GM12878 (cell line): ENCODE results near the gene TRIM72. TPM values are rescaled to one million over a fixed set of nuclear protein-coding genes. Genes with fewer than 3 reads are reported as not detected.
A peak's percentile ranks its signal among the peaks of the same experiment; 100 is the strongest.

Experiments used
- ATAC-seq: fragments of 200-7000 bp; cut with Tn5 transposase; 3 replicates; pipeline ENCODE4 v1.9.1; 2020; ENCODE audit warnings: mild to moderate bottlenecking, moderate library complexity
- BruUV-seq: library from RNA; stranded (reverse); fragments of 400-500 nt; replicated peaks from 2 replicates; lab custom pipeline; 2021; lab: Mats Ljungman, UMichigan
- CTCF ChIA-PET: fragments of 300-600 bp; sonication (Branson Sonifier 250); formaldehyde crosslinking; extraction: SDS; loops from one replicate; lab custom pipeline; 2021; ENCODE audit warnings: inconsistent platforms; lab: Yijun Ruan, JAX
- POLR2A ChIA-PET: fragments of 350-600 bp; formaldehyde crosslinking; extraction: SDS; loops from one replicate; lab custom pipeline; 2021; ENCODE audit warnings: inconsistent platforms; lab: Charles Lee
- RAD21 ChIA-PET: fragments of 300-600 bp; sonication (Branson Sonifier 250); formaldehyde crosslinking; loops from one replicate; lab custom pipeline; 2023; ENCODE audit warnings: antibody characterized with exemption; ENCODE audit not compliant: unreplicated experiment; lab: Charles Lee
- SMC1A ChIA-PET: fragments of 300-600 bp; sonication (Branson Sonifier 250); formaldehyde crosslinking; loops from one replicate; lab custom pipeline; 2023; ENCODE audit not compliant: unreplicated experiment, uncharacterized antibody; lab: Charles Lee
- DNase-seq: peaks from one replicate; pipeline ENCODE4 v3.0.0-alpha.2; 2011; ENCODE audit warnings: low read depth, low spot score
- FAIRE-seq: peaks from 3 replicates; lab custom pipeline; 2011; peaks lifted over from hg19 to GRCh38; lab: Jason Lieb, UNC
- H2AFZ ChIP-seq: 2 replicates; pipeline ENCODE4 v1.6.0; 2011; ENCODE audit warnings: low read depth, low read length, control low read depth; ENCODE audit not compliant: control insufficient read depth
- H3K27ac ChIP-seq: 2 replicates; pipeline ENCODE4 v1.5.1; 2011; ENCODE audit warnings: control low read depth; ENCODE audit not compliant: control insufficient read depth, insufficient read depth
- H3K27me3 ChIP-seq, 2 experiments: replicated peaks in 1 of 2; 2 replicates each; pipeline versions ENCODE4 v1.6.0 to v1.6.1; 2011; ENCODE audit warnings: low read length in 1 of 2; ENCODE audit not compliant: control insufficient read depth in 2 of 2, insufficient read depth in 2 of 2
- H3K36me3 ChIP-seq, 2 experiments: 2 replicates each; pipeline ENCODE4 v1.5.1; 2011; ENCODE audit warnings: low read length in 1 of 2; ENCODE audit not compliant: control insufficient read depth in 2 of 2, insufficient read depth in 2 of 2
- H3K4me1 ChIP-seq: 2 replicates; pipeline ENCODE4 v1.6.1; 2011; ENCODE audit warnings: mild to moderate bottlenecking, low read length, moderate library complexity, mixed read lengths; ENCODE audit not compliant: control insufficient read depth, insufficient read depth
- H3K4me2 ChIP-seq: 2 replicates; pipeline ENCODE4 v1.6.0; 2011; ENCODE audit warnings: control low read depth; ENCODE audit not compliant: control insufficient read depth, insufficient read depth
- H3K4me3 ChIP-seq: fragments of 200-600 bp; sonication (generic); 2 replicates; pipeline ENCODE4 v1.5.1; 2016
- H3K79me2 ChIP-seq: 2 replicates; pipeline ENCODE4 v1.6.0; 2011; ENCODE audit warnings: low read length; ENCODE audit not compliant: control insufficient read depth, insufficient read depth
- H3K9ac ChIP-seq: 2 replicates; pipeline ENCODE4 v1.8.0; 2011; ENCODE audit warnings: low read length, control low read depth, mixed read lengths; ENCODE audit not compliant: control insufficient read depth, insufficient read depth
- H3K9me3 ChIP-seq: replicated peaks from 3 replicates; pipeline ENCODE4 v1.5.1; 2011; ENCODE audit warnings: mild to moderate bottlenecking, low read length; ENCODE audit not compliant: control insufficient read depth, insufficient read depth
- H4K20me1 ChIP-seq: 2 replicates; pipeline ENCODE4 v1.6.0; 2011; ENCODE audit not compliant: control insufficient read depth, insufficient read depth
- BCL11A ChIP-seq: IDR thresholded peaks from 2 replicates; pipeline ENCODE4 v1.6.1; 2011; ENCODE audit warnings: low read depth, low read length
- EZH2 ChIP-seq: IDR thresholded peaks from 2 replicates; pipeline ENCODE4 v1.6.1; 2012; ENCODE audit warnings: low read depth, mild to moderate bottlenecking, control low read depth, inconsistent platforms, low read length, borderline replicate concordance; ENCODE audit not compliant: control insufficient read depth
- FOXK2 ChIP-seq: fragments of 450-650 bp; IDR thresholded peaks from 2 replicates; pipeline ENCODE4 v1.6.1; 2017; ENCODE audit warnings: mild to moderate bottlenecking, moderate library complexity
- HDAC2 ChIP-seq: fragments of 200-600 bp; sonication (generic); IDR thresholded peaks from 2 replicates; pipeline ENCODE4 v1.6.1; 2017
- JUND ChIP-seq: IDR thresholded peaks from 2 replicates; pipeline ENCODE4 v1.6.1; 2012; ENCODE audit warnings: low read depth, mild to moderate bottlenecking, low read length, improper control_type of control experiment, moderate library complexity
- MEF2A ChIP-seq: IDR thresholded peaks from 2 replicates; pipeline ENCODE4 v1.6.1; 2011; ENCODE audit warnings: low read depth, mild to moderate bottlenecking, low read length, moderate library complexity; ENCODE audit not compliant: insufficient read depth
- NFYB ChIP-seq: IDR thresholded peaks from 2 replicates; pipeline ENCODE4 v1.6.1; 2011; ENCODE audit warnings: low read depth, mild to moderate bottlenecking, low read length, improper control_type of control experiment, moderate library complexity; ENCODE audit not compliant: insufficient read depth
- NR2C1 ChIP-seq: fragments of 450-650 bp; IDR thresholded peaks from 2 replicates; pipeline ENCODE4 v1.6.1; 2017; ENCODE audit warnings: antibody characterized with exemption, mild to moderate bottlenecking, moderate library complexity
- NR2F1 ChIP-seq: fragments of 450-650 bp; conservative IDR thresholded peaks from 2 replicates; pipeline ENCODE4 v1.6.1; 2017; ENCODE audit warnings: mild to moderate bottlenecking
- NRF1 ChIP-seq: conservative IDR thresholded peaks from 2 replicates; pipeline ENCODE4 v1.6.1; 2011; ENCODE audit warnings: mild to moderate bottlenecking, low read depth, low read length, improper control_type of control experiment
- POLR2A ChIP-seq: IDR thresholded peaks from 2 replicates; pipeline ENCODE4 v1.6.1; 2011; ENCODE audit warnings: low read depth, mild to moderate bottlenecking, low read length
- POLR2AphosphoS2 ChIP-seq: IDR thresholded peaks from 2 replicates; pipeline ENCODE4 v1.6.1; 2011; ENCODE audit warnings: low read depth, mild to moderate bottlenecking, low read length, improper control_type of control experiment, moderate library complexity
- POLR2AphosphoS5 ChIP-seq: IDR thresholded peaks from 2 replicates; pipeline ENCODE4 v1.6.1; 2011; ENCODE audit warnings: mild to moderate bottlenecking, low read length, inconsistent platforms
- RB1 ChIP-seq: fragments of 450-650 bp; formaldehyde crosslinking; IDR thresholded peaks from 2 replicates; pipeline ENCODE4 v1.6.1; 2017; ENCODE audit warnings: mild to moderate bottlenecking, borderline replicate concordance
- RFX5 ChIP-seq: IDR thresholded peaks from 2 replicates; pipeline ENCODE4 v1.6.1; 2011; ENCODE audit warnings: low read depth, low read length, improper control_type of control experiment
- SMARCA5 ChIP-seq: fragments of 450-650 bp; IDR thresholded peaks from 2 replicates; pipeline ENCODE4 v1.6.1; 2017; ENCODE audit warnings: mild to moderate bottlenecking
- SUPT20H ChIP-seq: IDR thresholded peaks from 2 replicates; pipeline ENCODE4 v1.6.1; 2011; ENCODE audit warnings: low read depth, mild to moderate bottlenecking, low read length, moderate library complexity, borderline replicate concordance; ENCODE audit not compliant: control insufficient read depth
- WGBS: methylation state at CpG from one replicate; pipeline ENCODE4 v1.1.6; 2016; ENCODE audit warnings: low lambda C conversion rate; ENCODE audit not compliant: insufficient replicate concordance, insufficient coverage; ENCODE audit errors: missing lambda C conversion rate; 5-methylcytosine and 5-hydroxymethylcytosine counted together
- in situ Hi-C: fragments of 300-500 bp; cut with MboI; formaldehyde crosslinking; loops from 9 replicates; pipeline ENCODE4 v1.14.3; 2018; ENCODE audit warnings: mixed read lengths
- intact Hi-C: fragments of 100-400 bp; cut with micrococcal nuclease; formaldehyde crosslinking; loops from one replicate; pipeline ENCODE4 v1.14.2; 2022; ENCODE audit not compliant: unreplicated experiment
- polyA plus RNA-seq, 11 experiments: library from polyadenylated mRNA; depleted of rRNA in 4 of 11; unstranded in 6 of 11; stranded (reverse) in 5 of 11; fragments of >200 nt; fragmentation: Nextera tagmentation in 4 of 11; fragmentation: Illumina TruSeq in 1 of 11; extraction: Ambion mirVana in 4 of 11; extraction: Trizol in 1 of 11; gene quantifications; 1 replicate in 1 of 11; 2 replicates in 10 of 11; pipeline versions ENCODE4 v1.2.1 to v1.2.3, GENCODE V29; 2011 to 2016; ENCODE audit warnings: inconsistent platforms in 2 of 11, missing spikeins in 2 of 11, low read depth in 1 of 11
- total RNA-seq, 4 experiments: library from RNA; depleted of rRNA in 3 of 4; stranded (reverse); fragments of >200 nt in 3 of 4; fragmentation: Illumina TruSeq in 1 of 4; extraction: Trizol in 1 of 4; gene quantifications; 2 replicates each; pipeline versions ENCODE4 v1.2.1 to v1.2.3, GENCODE V29; 2013 to 2021
- TF ChIP-seq, protein P1 (sequence below), 3 experiments: IDR thresholded peaks in 2 of 3; conservative IDR thresholded peaks in 1 of 3; 2 replicates each; pipeline ENCODE4 v1.5.1; 2011; ENCODE audit warnings: low read depth in 3 of 3, low read length in 3 of 3, mild to moderate bottlenecking in 3 of 3, control low read depth in 2 of 3, moderate library complexity in 2 of 3, inconsistent platforms in 1 of 3, mixed read lengths in 1 of 3; ENCODE audit not compliant: control insufficient read depth in 2 of 3, insufficient read depth in 1 of 3; ENCODE audit errors: extremely low read depth in 1 of 3
- TF ChIP-seq, protein P2 (sequence below): IDR thresholded peaks from 2 replicates; pipeline ENCODE4 v1.6.1; 2011; ENCODE audit warnings: low read depth, mild to moderate bottlenecking, low read length, moderate library complexity, borderline replicate concordance; ENCODE audit errors: extremely low read depth
- TF ChIP-seq, protein P3 (sequence below): IDR thresholded peaks from 2 replicates; pipeline ENCODE4 v1.6.1; 2012; ENCODE audit warnings: low read depth, low read length, improper control_type of control experiment

The TRIM72 gene
- total and polyA plus RNA-seq, 10 of the 15 experiments (the other 5 are each of a cell fraction or from before 2014, with no cell fraction given), result 0.03 to 1.2 (median 0.23) TPM; not detected in 1

DNA sequence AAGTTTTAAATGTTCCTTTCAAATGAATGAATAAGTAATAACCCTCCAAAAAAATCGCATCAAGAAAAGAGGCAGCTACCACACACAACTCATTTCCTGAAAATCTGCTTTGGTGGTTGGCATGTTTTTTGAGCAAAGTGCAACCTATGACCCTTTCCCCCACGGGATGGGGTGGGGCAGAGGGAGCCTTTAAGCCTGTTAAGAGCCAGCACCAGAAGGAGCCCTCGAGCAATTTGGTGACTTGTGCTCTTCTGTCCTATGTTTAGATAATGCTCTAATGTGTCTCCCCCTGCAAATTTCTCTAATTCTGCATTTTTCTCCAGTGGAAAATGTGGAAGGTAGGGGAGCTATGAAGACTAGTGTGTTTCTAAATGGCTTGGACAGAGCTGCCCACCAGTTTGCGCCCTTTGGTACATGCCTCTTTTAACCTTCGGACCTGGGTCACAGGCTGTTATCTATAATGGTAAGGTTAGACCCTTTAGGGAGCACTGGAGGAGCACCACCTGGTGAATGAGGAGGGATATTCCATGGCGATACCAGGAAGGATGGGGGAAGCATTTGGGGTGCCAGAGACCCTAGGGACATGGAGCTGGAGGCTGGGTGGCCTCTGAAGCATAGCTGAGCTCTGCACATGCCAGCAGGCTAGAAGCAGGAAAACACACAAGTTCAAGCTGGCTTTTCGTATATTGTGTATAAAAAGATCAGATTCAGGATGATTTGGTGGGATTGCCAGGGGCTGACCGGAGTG is 12.9 kb upstream of the TRIM72 start:
- FAIRE-seq, result no peak
- peak; percentile 25 for ATAC-seq
- TF ChIP-seq NFYB (no peak), NRF1 (no peak), POLR2AphosphoS2 (0 out of 2 replicates have a peak, but pooled peaks have one; percentile 12), NR2F1 (peak; percentile 61), POLR2A (0 out of 2 replicates have a peak, but pooled peaks have one; percentile 12), POLR2AphosphoS5 (peak; percentile 49), NR2C1 (peak; percentile 55), EZH2 (no peak), RB1 (no peak), SUPT20H (no peak), SMARCA5 (no peak), HDAC2 (no peak), FOXK2 (no peak), MEF2A (no peak), BCL11A (no peak), JUND (no peak), RFX5 (no peak)
- TF ChIP-seq, protein P1, sequence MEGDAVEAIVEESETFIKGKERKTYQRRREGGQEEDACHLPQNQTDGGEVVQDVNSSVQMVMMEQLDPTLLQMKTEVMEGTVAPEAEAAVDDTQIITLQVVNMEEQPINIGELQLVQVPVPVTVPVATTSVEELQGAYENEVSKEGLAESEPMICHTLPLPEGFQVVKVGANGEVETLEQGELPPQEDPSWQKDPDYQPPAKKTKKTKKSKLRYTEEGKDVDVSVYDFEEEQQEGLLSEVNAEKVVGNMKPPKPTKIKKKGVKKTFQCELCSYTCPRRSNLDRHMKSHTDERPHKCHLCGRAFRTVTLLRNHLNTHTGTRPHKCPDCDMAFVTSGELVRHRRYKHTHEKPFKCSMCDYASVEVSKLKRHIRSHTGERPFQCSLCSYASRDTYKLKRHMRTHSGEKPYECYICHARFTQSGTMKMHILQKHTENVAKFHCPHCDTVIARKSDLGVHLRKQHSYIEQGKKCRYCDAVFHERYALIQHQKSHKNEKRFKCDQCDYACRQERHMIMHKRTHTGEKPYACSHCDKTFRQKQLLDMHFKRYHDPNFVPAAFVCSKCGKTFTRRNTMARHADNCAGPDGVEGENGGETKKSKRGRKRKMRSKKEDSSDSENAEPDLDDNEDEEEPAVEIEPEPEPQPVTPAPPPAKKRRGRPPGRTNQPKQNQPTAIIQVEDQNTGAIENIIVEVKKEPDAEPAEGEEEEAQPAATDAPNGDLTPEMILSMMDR (IDR thresholded peaks at IDR 0.05 in 2 of 3, conservative IDR thresholded peaks at IDR 0.05 in 1 of 3; ENCODE audit: control insufficient read depth in 2 of 3, extremely low read depth in 1 of 3, insufficient read depth in 1 of 3, low read depth in 3 of 3, low read length in 3 of 3), result peak; percentile 24 to 35 (median 29); a peak in 3 of 6 replicates
- TF ChIP-seq, protein P2, sequence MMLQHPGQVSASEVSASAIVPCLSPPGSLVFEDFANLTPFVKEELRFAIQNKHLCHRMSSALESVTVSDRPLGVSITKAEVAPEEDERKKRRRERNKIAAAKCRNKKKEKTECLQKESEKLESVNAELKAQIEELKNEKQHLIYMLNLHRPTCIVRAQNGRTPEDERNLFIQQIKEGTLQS, result no peak
- TF ChIP-seq, protein P3, sequence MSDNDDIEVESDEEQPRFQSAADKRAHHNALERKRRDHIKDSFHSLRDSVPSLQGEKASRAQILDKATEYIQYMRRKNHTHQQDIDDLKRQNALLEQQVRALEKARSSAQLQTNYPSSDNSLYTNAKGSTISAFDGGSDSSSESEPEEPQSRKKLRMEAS, result no peak

More for the DNA sequence above, 12.9 kb upstream of the TRIM72 start:
- H3K4me3 ChIP-seq, result peak overlapping the region; percentile 86
- H3K27me3 ChIP-seq, result no peaks in the 10 kb centered on the region
- CTCF ChIA-PET, result interaction anchor here (0.6 to 3.5 kb wide), 13 partner anchors 14 to 242 kb away, joined by 3 to 26 read pairs (median 4); partner anchors contain the start of gene ZNF843
- no peaks in the 10 kb centered on the region for H3K9me3 ChIP-seq
- intact Hi-C loops, result loop anchor here (5.0 kb wide), 3 partner anchors 86 to 241 kb away; partner anchors contain the start of gene ZNF843
- 29% methylated on average over 8 of the region's 8 CpGs for WGBS
- no peaks in the 10 kb centered on the region for H4K20me1 ChIP-seq
- no peak for DNase-seq
- SMC1A ChIA-PET, result interaction anchor here (0.7 to 1.8 kb wide), 14 partner anchors 9 to 242 kb away, joined by 3 to 5 read pairs (median 4); partner anchors contain the start of gene PYDC1
- H2AFZ ChIP-seq, result no peak overlapping the region
- in situ Hi-C loops, result loop anchor here (5.0 to 10.0 kb wide), 2 partner anchors 241 to 674 kb away; partner anchors contain the start of genes ZNF267 and ZNF843
- no TSS peak for BruUV-seq
- RAD21 ChIA-PET, result interaction anchor here (0.9 to 3.1 kb wide), 13 partner anchors 10 to 182 kb away, joined by 3 to 14 read pairs (median 7); partner anchors contain the start of genes FUS and ITGAX
- H3K4me2 ChIP-seq, result peak overlapping the region; percentile 91
- H3K4me1 ChIP-seq, result peaks cover 24% of the 10 kb centered on the region
- no peak overlapping the region; the same call in 1 of the 2 replicates for H3K27ac ChIP-seq
- H3K9ac ChIP-seq, result peak overlapping the region; percentile 74; the same call in 1 of the 2 replicates
- peaks cover 3 to 7% of the 10 kb centered on the region in 2 experiments; a peak in 3 of 4 replicates for H3K36me3 ChIP-seq
- peaks cover 3% of the 10 kb centered on the region; the same call in 1 of the 2 replicates for H3K79me2 ChIP-seq
- POLR2A ChIA-PET, result interaction anchor here (0.5 to 3.5 kb wide), 9 partner anchors 11 to 512 kb away, joined by 3 to 26 read pairs (median 4); partner anchors contain the start of genes FUS and ITGAM
